HG03108 (cell line): ENCODE data around the gene KCNH3.
"Not testable (repeated sequence)": the region's sequence is repeated elsewhere in the genome, so short reads cannot be mapped to it uniquely, and the experiment has no call there.

Source experiments
- ATAC-seq: cut with Tn5 transposase; IDR thresholded peaks from one replicate; pipeline ENCODE4 v1.9.1; 2021; ENCODE audit warnings: moderate library complexity; ENCODE audit not compliant: unreplicated experiment

The KCNH3 gene

DNA sequence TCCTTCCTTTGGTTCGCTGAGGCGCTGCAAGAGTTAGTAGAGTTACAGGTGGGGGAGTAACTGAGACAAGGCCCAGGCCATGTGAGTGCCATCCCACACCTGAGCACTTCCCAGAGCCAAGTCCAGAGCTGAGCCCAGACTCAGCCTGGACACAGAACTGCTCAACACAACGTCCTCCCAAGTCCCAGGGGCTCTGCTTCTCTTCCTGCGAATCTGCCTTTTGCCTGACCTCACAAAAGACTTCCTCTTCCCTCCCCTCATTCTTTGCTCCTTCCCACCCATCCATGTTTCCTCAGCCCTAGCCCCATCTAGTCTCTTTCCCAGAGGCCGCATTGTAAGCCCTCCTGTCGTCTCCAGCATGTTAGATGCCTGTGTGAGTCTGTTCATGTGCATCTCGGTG lies 45.8 kb downstream of the KCNH3 start:
- no peak for ATAC-seq

DNA sequence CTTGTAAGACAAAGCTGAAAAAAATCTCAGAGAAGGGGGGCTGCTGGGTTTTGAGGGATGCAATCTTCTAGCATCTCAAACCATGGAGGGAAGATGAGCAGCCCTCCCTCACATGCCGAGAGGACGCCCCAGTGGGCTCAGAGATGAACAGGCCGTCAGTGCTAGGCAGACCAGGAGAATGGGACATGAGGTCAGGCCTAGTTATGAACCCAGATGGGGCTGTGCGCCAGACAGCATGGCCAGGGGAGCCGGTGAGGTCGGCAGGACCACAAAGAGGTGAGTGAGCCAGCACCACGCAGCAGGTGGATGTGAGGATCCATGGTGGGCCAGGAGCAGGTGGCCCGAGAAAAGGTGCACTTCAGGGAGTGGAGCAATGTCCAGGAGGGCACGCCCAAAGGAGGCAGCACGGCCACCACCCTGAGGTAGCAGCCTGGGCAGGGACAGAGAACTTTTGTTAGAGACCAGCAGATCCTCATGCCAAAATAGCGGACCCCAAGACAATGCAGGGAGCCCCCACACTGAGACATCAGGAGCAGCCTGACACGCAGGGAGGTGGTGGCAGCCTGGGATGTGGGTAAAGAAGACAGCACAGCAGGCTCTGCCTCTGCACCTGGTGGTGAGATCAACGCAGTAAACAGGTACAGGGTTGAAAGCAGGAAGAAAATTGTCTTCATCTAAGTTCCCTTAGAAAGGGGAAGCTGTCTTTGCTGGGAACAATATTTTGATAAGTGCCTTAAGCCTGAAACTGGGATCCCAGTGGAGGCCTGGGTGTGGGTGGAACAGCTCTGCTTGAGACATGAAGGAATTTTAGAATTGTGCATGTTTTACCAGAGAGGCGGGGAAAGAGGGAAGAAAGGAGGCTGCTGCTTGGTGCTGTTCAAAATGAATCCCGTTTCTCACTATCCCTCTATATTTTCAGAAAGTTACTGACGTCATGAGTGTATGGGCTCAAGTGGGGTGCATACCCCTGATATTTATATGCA lies 46.9 kb downstream of the KCNH3 start:
- ATAC-seq, result no peak

DNA sequence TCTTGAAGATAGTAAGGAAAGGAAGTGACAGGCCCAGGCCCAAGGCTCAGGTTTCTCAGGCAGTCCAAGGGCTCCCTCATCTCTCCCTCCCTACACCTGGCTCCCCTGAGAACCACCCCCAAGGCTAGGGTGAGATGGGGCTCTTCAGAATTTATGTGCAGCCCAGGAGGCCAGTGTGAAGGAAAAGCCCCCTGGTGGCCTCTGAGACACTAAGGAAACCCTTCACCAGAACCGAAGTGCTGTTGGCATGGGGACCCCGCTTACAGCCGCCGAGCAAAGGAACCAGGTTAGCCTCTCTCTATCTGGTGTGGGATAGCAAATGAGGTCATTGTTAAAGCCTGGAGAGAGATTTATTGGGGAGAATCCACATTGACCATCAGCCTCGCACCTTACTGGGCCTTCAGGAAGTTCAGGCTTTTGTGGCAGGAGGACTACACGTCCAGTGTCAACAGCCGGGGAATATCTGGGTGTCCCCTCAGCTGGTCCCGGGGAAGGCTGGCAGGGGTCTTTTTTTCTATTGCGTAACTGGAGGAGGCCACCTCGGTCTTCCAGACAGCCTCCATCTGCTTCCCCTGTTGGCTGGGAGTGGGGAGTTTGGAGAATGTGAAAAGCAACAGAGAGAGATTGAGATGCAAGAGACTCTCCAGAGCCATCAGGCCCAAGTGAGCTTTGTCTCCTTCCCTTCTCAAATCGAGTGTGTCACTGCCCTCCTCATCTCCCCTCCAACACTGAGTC lies 48.5 kb downstream of the KCNH3 start:
- no peak for ATAC-seq

DNA sequence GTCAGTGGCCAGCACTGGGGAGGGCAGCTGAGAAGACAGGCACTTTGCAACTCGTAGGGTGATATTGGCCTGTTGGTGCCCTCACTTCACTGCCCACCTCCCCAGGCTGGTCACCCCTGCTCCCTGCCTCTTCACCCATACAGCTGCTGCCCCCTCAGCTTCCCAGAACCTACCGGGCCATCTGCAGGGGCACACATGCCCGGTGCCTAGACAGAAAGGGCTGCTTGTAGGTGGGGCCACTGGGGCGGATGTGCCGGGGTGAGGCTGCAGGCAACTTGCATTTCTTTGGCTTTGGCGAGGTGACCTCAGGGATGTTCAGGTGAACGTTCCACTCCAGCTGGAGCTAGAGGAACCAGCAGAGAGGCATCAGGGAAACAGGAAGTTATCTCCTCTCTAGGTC lies 49.5 kb downstream of the KCNH3 start:
- ATAC-seq, result no peak

DNA sequence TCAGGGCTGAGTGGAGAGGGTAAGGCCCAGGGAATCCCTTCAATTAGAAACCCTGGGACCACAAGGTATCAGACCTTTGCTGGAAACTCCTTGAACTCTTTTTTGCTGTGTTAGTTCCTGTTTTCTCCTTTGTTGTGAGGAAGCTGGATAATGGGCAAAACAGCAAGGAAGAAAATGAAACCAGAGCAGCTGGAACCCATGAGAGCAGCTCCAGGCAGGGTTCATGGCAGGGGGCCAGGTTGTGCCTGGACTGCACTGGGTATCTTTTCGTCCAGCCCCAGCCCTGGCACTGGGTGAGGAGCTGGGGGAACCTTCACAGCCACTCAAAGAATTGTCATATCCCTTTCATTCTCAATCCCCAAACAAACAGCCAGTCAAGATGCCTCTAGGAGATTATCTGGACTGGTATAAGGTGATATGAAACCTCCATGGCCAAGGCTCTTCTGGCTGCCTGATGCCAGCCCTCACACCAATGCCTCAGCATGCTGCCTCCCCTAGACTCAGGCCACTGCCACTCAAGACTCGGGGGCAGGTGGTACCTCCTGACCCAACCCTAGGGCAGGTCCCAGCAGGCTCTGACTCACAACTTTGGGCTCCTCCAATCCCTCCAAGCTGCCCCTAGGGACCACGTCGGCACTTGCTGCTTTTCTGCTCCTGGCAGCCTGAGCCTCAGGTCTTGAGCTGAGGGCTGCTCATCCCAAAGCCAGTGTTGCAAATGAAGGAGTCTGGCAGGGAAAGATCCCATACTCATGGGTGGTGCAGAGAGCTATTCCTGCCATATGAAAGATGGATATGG lies 50.1 kb downstream of the KCNH3 start:
- ATAC-seq, result no peak

DNA sequence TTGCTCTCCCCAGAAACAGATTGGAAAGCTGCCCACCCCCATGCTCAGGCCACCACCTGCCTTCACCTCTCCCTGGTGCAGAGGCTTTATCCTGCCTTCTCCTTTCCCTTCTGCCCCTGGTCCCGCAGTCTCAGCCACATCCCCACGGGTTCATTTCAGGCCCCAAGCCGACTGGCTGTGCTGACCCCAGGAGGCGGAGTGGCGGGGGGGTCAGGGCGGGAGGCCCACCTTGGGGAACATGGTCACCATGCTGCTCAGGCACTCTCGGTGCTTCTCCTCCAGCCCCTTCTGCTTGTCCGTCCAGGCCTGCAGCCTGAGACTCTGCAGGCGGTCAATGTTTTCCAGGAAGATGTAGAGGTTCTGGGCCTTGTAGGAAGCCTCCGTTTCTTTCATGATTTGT lies 59.7 kb downstream of the KCNH3 start:
- ATAC-seq, result no peak

DNA sequence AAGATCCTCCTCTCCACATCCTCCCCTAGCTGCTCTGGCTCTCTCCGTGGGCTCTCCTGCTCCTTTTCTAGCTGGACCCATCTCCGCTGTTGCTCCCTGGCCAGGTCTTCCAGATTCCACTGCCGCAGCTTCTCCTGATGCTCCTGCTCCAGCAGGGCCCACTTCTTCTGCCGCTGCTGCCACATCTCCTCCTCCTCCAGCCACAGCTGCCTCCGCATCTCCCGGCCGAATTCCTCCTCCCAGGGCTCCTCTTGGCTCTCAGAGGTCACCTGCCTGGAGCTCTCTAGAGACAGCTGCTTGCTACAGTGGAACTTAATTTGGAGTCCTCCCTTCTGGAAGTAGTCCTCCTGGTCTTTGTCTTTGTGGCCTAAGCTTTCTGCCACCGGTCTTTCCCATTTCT lies 61.1 kb downstream of the KCNH3 start:
- ATAC-seq, result no peak

DNA sequence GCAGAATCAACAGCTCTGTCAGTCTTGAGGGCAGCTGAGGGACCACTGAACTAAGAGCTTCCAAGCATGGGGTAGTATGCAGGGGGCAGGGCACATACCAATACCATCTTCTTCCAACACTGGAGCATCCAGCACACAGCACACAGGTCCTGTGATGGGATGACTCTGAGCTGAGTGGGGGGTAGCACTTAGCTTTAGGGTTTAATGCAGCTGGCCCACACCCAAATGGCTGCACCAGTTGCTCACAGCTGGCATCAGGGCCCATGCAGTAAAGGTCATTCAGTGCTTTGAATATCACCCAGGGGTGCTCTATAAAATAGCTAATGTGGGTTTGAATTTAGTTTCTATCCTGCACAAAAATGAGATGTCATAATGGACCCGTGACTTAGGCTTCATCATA lies 64.9 kb downstream of the KCNH3 start:
- ATAC-seq, result no peak

DNA sequence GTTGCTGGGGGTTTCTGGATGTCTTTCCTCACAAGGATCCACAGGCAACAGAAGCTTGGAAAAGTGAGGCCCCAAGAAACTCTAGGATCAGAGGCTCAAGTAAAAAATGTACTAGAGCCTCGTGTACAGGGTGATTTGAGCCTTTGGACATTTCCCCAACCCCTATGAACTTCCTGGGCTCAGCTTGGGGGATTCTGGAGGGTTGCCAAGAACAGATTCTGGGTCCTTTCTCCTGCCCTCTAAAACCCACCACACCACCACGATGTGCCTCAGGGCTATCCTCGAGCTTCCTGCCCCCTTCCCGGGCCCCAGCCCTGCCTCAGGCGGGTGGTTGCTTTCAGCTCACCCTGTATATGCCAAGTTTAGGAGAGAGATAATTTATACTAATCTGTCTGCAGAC lies 66.0 kb downstream of the KCNH3 start:
- no peak for ATAC-seq

DNA sequence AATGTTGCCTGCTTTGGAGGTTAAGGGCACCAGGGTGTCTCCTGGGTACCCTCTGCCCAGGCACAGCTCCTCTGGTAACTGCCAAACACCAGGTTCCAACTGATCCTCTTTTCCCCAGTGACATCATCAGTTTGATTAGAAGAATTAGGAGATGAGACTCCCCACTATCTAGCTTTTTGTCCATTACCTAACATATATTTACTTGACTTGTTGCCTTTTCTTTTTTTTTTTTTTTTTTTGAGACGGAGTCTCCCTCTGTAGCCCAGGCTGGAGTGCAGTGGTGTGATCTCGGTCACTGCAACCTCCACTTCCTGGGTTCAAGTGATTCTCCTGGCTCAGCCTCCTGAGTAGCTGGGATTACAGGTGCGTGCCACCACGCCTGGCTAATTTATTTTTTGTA lies 66.7 kb downstream of the KCNH3 start, which contains the start of gene FAM186B:
Gene FAM186B (minus strand): TSS at position 101 of the 400 bp plus-strand sequence. CDS start 162 bp downstream, outside the sequence.
- not testable (repeated sequence) for ATAC-seq
